NCI-H82 treated with DMSO at 0.1 percent for 48 hours (cell line): ENCODE results near the gene HLA-E.

ENCODE experiments used
- DNase-seq: peaks from one replicate; lab custom pipeline; 2025; ENCODE audit not compliant: unreplicated experiment; lab: John Stamatoyannopoulos, UW

Gene HLA-E

GRCh38 chr6:30533460-30534294 is 44.4 kb downstream of the HLA-E start:
- no peak for DNase-seq

- DNase-seq = no peak
Observed at GRCh38 chr6:30537931-30538330, 48.6 kb downstream of the HLA-E start.

GRCh38 chr6:30541515-30542403 is 52.5 kb downstream of the HLA-E start:
- peak; percentile 57 for DNase-seq

GRCh38 chr6:30542404-30542725 is 53.1 kb downstream of the HLA-E start:
- DNase-seq = no peak

- no peak for DNase-seq
Observed at GRCh38 chr6:30542915-30543314, 53.6 kb downstream of the HLA-E start.
